K562 (cell line): ENCODE measurements around the gene EMC10. TPM values are rescaled to one million over a fixed set of nuclear protein-coding genes. Genes with fewer than 3 reads are reported as not detected.

Experiments
- ADNP ChIP-seq: fragments of 200-800 bp; sonication (Bioruptor generic); IDR thresholded peaks from 2 replicates; pipeline ENCODE4 v1.6.1; 2016; ENCODE audit warnings: missing genetic modification characterization, missing compliant biosample characterization
- ARID1B ChIP-seq: fragments of 450-650 bp; IDR thresholded peaks from 2 replicates; pipeline ENCODE4 v1.6.1; 2016; ENCODE audit warnings: antibody characterized with exemption, mild to moderate bottlenecking, inconsistent platforms
- ARID2 ChIP-seq: fragments of 450-650 bp; IDR thresholded peaks from 2 replicates; pipeline ENCODE4 v1.6.1; 2017; ENCODE audit warnings: antibody characterized with exemption, mild to moderate bottlenecking
- CCAR2 ChIP-seq: fragments of 200-400 bp; formaldehyde crosslinking; IDR thresholded peaks from 2 replicates; pipeline ENCODE4 v1.6.1; 2017; ENCODE audit warnings: mild to moderate bottlenecking, low read depth, low read length
- FOXA3 ChIP-seq, 2 experiments: fragments of 450-650 bp in 1 of 2; sonication (generic) in 1 of 2; formaldehyde crosslinking; IDR thresholded peaks in 1 of 2; conservative IDR thresholded peaks in 1 of 2; 2 replicates each; pipeline versions ENCODE4 v1.4.0 to v1.8.0; 2020 to 2022; ENCODE audit warnings: mild to moderate bottlenecking in 2 of 2, missing genetic modification reagents in 1 of 2
- HDAC3 ChIP-seq: fragments of 450-650 bp; IDR thresholded peaks from 2 replicates; pipeline ENCODE4 v1.6.1; 2018; ENCODE audit warnings: borderline replicate concordance, mild to moderate bottlenecking, moderate library complexity; ENCODE audit not compliant: partially characterized antibody
- KAT7 ChIP-seq: sonication (generic); formaldehyde crosslinking; IDR thresholded peaks from 2 replicates; pipeline ENCODE4 v1.8.0; 2022; ENCODE audit warnings: missing genetic modification reagents, mild to moderate bottlenecking, borderline replicate concordance
- MAFF ChIP-seq: IDR thresholded peaks from 2 replicates; pipeline ENCODE4 v1.6.1; 2012; ENCODE audit warnings: low read length, improper control_type of control experiment
- MAFK ChIP-seq: IDR thresholded peaks from 2 replicates; pipeline ENCODE4 v1.6.1; 2011; ENCODE audit warnings: low read length, improper control_type of control experiment
- MCM7 ChIP-seq, 2 experiments: fragments of 450-650 bp; IDR thresholded peaks; 2 replicates each; pipeline ENCODE4 v1.6.1; 2016 to 2018
- NCOA2 ChIP-seq, 2 experiments: fragments of 450-650 bp; IDR thresholded peaks; 2 replicates each; pipeline ENCODE4 v1.6.1; 2018; ENCODE audit warnings: mild to moderate bottlenecking in 2 of 2, moderate library complexity in 1 of 2; ENCODE audit not compliant: partially characterized antibody in 2 of 2
- POLR2AphosphoS2 ChIP-seq: IDR thresholded peaks from 2 replicates; pipeline ENCODE4 v1.6.1; 2012; ENCODE audit warnings: low read length, improper control_type of control experiment
- POLR3A ChIP-seq: IDR thresholded peaks from 2 replicates; pipeline ENCODE4 v1.6.1; 2011; ENCODE audit warnings: borderline replicate concordance, mild to moderate bottlenecking, moderate library complexity; ENCODE audit not compliant: insufficient read length, insufficient read depth; ENCODE audit errors: extremely low read depth
- RBM14 ChIP-seq: fragments of 200-400 bp; formaldehyde crosslinking; IDR thresholded peaks from 2 replicates; pipeline ENCODE4 v1.6.1; 2018; ENCODE audit warnings: low read depth, mild to moderate bottlenecking, low read length, moderate library complexity, borderline replicate concordance; ENCODE audit not compliant: insufficient read depth
- RFX1 ChIP-seq: fragments of 450-650 bp; IDR thresholded peaks from 2 replicates; pipeline ENCODE4 v1.6.1; 2016; ENCODE audit warnings: mild to moderate bottlenecking, moderate library complexity
- SETDB1 ChIP-seq: IDR thresholded peaks from one replicate; pipeline ENCODE4 v1.6.1; 2012; ENCODE audit warnings: low read length, control low read depth, inconsistent platforms
- ZBTB7A ChIP-seq: IDR thresholded peaks from 2 replicates; pipeline ENCODE4 v1.6.1; 2011; ENCODE audit warnings: low read depth, mild to moderate bottlenecking, low read length, moderate library complexity, borderline replicate concordance; ENCODE audit not compliant: control insufficient read depth
- ZNF699 ChIP-seq: fragments of 250-450 bp; sonication (Bioruptor Pico); IDR thresholded peaks from 2 replicates; pipeline ENCODE4 v1.8.0; 2021; ENCODE audit warnings: mild to moderate bottlenecking, moderate library complexity; ENCODE audit not compliant: insufficient replicate concordance
- ZNF766 ChIP-seq: fragments of 200-800 bp; sonication (Bioruptor generic); conservative IDR thresholded peaks from 2 replicates; pipeline ENCODE4 v1.6.1; 2016; ENCODE audit warnings: missing genetic modification characterization, missing compliant biosample characterization
- polyA plus RNA-seq, 8 experiments: library from polyadenylated mRNA; depleted of rRNA in 4 of 8; stranded (reverse) in 5 of 8; unstranded in 3 of 8; fragments of >200 nt; fragmentation: Nextera tagmentation in 2 of 8; fragmentation: Illumina TruSeq in 1 of 8; extraction: Ambion mirVana in 2 of 8; extraction: Trizol in 1 of 8; gene quantifications; 2 replicates each; pipeline versions ENCODE4 v1.2.1 to v1.2.3, GENCODE V29; 2011 to 2014; ENCODE audit warnings: inconsistent platforms in 1 of 8, missing spikeins in 1 of 8
- total RNA-seq, 7 experiments: library from RNA; depleted of rRNA in 6 of 7; stranded (reverse); fragments of >200 nt in 6 of 7; fragmentation: Illumina TruSeq in 2 of 7; extraction: Trizol in 2 of 7; gene quantifications; 2 replicates each; pipeline versions ENCODE4 v1.2.1 to v1.2.3, GENCODE V29; 2011 to 2021; ENCODE audit warnings: low replicate concordance in 1 of 7
- TF ChIP-seq, protein P1 (sequence below): sonication (generic); formaldehyde crosslinking; IDR thresholded peaks from 2 replicates; pipeline ENCODE4 v1.8.1; 2023; ENCODE audit warnings: mild to moderate bottlenecking, missing genetic modification reagents, moderate library complexity
- TF ChIP-seq, protein P2 (sequence below): IDR thresholded peaks from 2 replicates; pipeline ENCODE4 v1.6.1; 2016; ENCODE audit warnings: missing genetic modification characterization, missing compliant biosample characterization
- TF ChIP-seq, protein P3 (sequence below): fragments of 250-450 bp; sonication (Bioruptor Pico); IDR thresholded peaks from 2 replicates; pipeline ENCODE4 v1.5.0; 2020; ENCODE audit warnings: mild to moderate bottlenecking
- TF ChIP-seq, protein P4 (sequence below): fragments of 450-650 bp; IDR thresholded peaks from 2 replicates; pipeline ENCODE4 v1.6.1; 2016; ENCODE audit warnings: antibody characterized with exemption

The EMC10 gene
- total and polyA plus RNA-seq, 9 of the 15 experiments (the other 6 are each of a cell fraction or from before 2014, with no cell fraction given): 1.4 to 46.0 (median 13.1) TPM

DNA sequence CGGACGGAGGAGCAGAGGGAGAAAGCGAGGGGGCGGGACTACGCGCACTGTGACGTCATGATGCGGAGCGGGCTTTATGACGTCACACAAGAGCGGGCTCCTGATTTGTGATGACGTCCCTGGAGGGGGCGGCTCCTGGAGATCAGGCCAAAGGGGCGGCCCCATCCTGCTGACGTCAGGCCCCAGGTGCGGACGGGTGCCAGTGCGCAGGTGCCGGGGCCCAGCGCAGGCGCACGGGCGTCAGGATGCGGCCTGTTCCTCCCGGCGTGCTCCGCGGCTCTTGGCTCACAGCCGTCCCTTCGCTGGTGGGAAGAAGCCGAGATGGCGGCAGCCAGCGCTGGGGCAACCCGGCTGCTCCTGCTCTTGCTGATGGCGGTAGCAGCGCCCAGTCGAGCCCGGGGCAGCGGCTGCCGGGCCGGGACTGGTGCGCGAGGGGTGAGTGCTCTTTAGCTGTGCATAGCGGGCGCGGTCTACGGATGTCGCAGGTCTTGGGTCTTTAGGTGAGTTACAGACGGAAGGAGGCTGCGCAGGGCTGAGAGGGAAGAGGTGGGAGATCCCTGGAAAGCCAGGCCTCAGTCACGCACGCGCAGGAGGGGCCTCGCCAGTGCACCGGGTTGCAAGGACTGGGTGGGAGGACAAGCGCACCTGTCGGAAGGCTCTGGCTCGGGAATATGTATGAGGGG lies at the start of gene EMC10, which contains the start of gene GARIN5A (continued):
- TF ChIP-seq NCOA2 (IDR thresholded peaks at IDR 0.05; ENCODE audit: partially characterized antibody in 2 of 2) (no peak), KAT7 (CRISPR knock-in tag) (0 out of 2 replicates have a peak, but pooled peaks have one; percentile 40), ARID1B (no peak), ARID2 (no peak), POLR3A (no peak), POLR2AphosphoS2 (no peak; the same call in 1 of the 2 replicates), SETDB1 (no peak), HDAC3 (no peak), MAFK (peak; percentile 23; the same call in 1 of the 2 replicates), MCM7 (IDR thresholded peaks at IDR 0.05) (no peak), FOXA3 (CRISPR knock-in tag; conservative IDR thresholded peaks at IDR 0.05 in 1 of 2, IDR thresholded peaks at IDR 0.05 in 1 of 2) (no peak), MAFF (no peak), RBM14 (no peak), RFX1 (no peak), ZBTB7A (no peak; the same call in 1 of the 2 replicates), ADNP (tag) (no peak), ZNF699 (CRISPR knock-in tag) (no peak), ZNF766 (CRISPR knock-in tag) (no peak; the same call in 1 of the 2 replicates), CCAR2 (no peak)
- TF ChIP-seq, protein P1, sequence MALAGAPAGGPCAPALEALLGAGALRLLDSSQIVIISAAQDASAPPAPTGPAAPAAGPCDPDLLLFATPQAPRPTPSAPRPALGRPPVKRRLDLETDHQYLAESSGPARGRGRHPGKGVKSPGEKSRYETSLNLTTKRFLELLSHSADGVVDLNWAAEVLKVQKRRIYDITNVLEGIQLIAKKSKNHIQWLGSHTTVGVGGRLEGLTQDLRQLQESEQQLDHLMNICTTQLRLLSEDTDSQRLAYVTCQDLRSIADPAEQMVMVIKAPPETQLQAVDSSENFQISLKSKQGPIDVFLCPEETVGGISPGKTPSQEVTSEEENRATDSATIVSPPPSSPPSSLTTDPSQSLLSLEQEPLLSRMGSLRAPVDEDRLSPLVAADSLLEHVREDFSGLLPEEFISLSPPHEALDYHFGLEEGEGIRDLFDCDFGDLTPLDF (CRISPR knock-in tag): no peak; the same call in 1 of the 2 replicates
- TF ChIP-seq, protein P2, sequence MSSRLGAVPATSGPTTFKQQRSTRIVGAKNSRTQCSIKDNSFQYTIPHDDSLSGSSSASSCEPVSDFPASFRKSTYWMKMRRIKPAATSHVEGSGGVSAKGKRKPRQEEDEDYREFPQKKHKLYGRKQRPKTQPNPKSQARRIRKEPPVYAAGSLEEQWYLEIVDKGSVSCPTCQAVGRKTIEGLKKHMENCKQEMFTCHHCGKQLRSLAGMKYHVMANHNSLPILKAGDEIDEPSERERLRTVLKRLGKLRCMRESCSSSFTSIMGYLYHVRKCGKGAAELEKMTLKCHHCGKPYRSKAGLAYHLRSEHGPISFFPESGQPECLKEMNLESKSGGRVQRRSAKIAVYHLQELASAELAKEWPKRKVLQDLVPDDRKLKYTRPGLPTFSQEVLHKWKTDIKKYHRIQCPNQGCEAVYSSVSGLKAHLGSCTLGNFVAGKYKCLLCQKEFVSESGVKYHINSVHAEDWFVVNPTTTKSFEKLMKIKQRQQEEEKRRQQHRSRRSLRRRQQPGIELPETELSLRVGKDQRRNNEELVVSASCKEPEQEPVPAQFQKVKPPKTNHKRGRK (tag): no peak
- TF ChIP-seq, protein P3, sequence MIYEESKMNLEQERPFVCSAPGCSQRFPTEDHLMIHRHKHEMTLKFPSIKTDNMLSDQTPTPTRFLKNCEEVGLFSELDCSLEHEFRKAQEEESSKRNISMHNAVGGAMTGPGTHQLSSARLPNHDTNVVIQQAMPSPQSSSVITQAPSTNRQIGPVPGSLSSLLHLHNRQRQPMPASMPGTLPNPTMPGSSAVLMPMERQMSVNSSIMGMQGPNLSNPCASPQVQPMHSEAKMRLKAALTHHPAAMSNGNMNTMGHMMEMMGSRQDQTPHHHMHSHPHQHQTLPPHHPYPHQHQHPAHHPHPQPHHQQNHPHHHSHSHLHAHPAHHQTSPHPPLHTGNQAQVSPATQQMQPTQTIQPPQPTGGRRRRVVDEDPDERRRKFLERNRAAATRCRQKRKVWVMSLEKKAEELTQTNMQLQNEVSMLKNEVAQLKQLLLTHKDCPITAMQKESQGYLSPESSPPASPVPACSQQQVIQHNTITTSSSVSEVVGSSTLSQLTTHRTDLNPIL: no peak
- TF ChIP-seq, protein P4, sequence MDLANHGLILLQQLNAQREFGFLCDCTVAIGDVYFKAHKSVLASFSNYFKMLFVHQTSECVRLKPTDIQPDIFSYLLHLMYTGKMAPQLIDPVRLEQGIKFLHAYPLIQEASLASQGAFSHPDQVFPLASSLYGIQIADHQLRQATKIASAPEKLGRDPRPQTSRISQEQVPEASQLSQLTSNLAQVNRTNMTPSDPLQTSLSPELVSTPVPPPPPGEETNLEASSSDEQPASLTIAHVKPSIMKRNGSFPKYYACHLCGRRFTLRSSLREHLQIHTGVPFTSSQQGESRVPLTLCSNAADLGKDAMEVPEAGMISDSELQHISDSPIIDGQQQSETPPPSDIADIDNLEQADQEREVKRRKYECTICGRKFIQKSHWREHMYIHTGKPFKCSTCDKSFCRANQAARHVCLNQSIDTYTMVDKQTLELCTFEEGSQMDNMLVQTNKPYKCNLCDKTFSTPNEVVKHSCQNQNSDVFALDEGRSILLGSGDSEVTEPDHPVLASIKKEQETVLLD: peak; percentile 96
